ENCODE results near the gene ITSN2. TPM values are rescaled to one million over a fixed set of nuclear protein-coding genes. Genes with fewer than 3 reads are reported as not detected.

Gene ITSN2
- total RNA-seq, 4 donors from 2014 or later = 58.1 to 68.4 (median 65.8) TPM

- TF ChIP-seq POLR2A (IDR thresholded peaks at IDR 0.05) (no peak), CTCF (IDR thresholded peaks at IDR 0.05) (no peak)
- no peak for DNase-seq (ENCODE audit: low spot score in 2 of 2)
- no peak overlapping the region for H3K4me3 ChIP-seq (ENCODE audit: low read depth, poor library complexity, severe bottlenecking)
- WGBS, 2 donors = 32 to 37% methylated on average over 17 of the region's 17 CpGs
- intact Hi-C loops (cut with DNase I; ENCODE audit: low total_unique reads) = no loop called here
These were observed 184.6 kb downstream of the ITSN2 start for GRCh38 chr2:24175631-24176187.

- H3K4me3 ChIP-seq (ENCODE audit: low read depth, poor library complexity, severe bottlenecking) = no peak within 1 kb of the TSS
- intact Hi-C loops (cut with DNase I; ENCODE audit: low total_unique reads) = no loop called here
- 44 to 57% methylated on average over 17 to 20 of the region's 46 CpGs for WGBS, 2 donors
- DNase-seq (ENCODE audit: low spot score in 2 of 2) = no peak
- TF ChIP-seq POLR2A (IDR thresholded peaks at IDR 0.05) (no peak), CTCF (IDR thresholded peaks at IDR 0.05) (no peak)
These were observed 185.5 kb downstream of the ITSN2 start, which contains the start of gene FAM228A for GRCh38 chr2:24174851-24175277. FAM228A (plus strand) TSS chr2:24175053; CDS start chr2:24175481, 428 bp downstream.

- no peak for DNase-seq (ENCODE audit: low spot score in 2 of 2)
- no peak for TF ChIP-seq POLR2A (IDR thresholded peaks at IDR 0.05)
- TF ChIP-seq CTCF (IDR thresholded peaks at IDR 0.05) = no peak
- intact Hi-C loops (cut with DNase I; ENCODE audit: low total_unique reads) = no loop called here
- 92 to 95% methylated on average over 5 of the region's 5 CpGs for WGBS, 2 donors
- no peak overlapping the region for H3K4me3 ChIP-seq (ENCODE audit: low read depth, poor library complexity, severe bottlenecking)
These were observed 191.3 kb downstream of the ITSN2 start for GRCh38 chr2:24169023-24169422.

- no peak overlapping the region for H3K4me3 ChIP-seq (ENCODE audit: low read depth, poor library complexity, severe bottlenecking)
- intact Hi-C loops (cut with DNase I; ENCODE audit: low total_unique reads) = no loop called here
- no peak for TF ChIP-seq CTCF (IDR thresholded peaks at IDR 0.05)
- no peak for TF ChIP-seq POLR2A (IDR thresholded peaks at IDR 0.05)
- no peak for DNase-seq (ENCODE audit: low spot score in 2 of 2)
- WGBS, 2 donors = 53 to 64% methylated on average over 8 of the region's 8 CpGs
These were observed 195.8 kb downstream of the ITSN2 start for GRCh38 chr2:24164416-24164973.

- 86 to 88% methylated on average over 2 of the region's 2 CpGs for WGBS, 2 donors
- intact Hi-C loops (cut with DNase I; ENCODE audit: low total_unique reads) = no loop called here
- H3K4me3 ChIP-seq (ENCODE audit: low read depth, poor library complexity, severe bottlenecking) = no peak overlapping the region
- TF ChIP-seq POLR2A (IDR thresholded peaks at IDR 0.05) = no peak
- no peak for TF ChIP-seq CTCF (IDR thresholded peaks at IDR 0.05)
- no peak for DNase-seq (ENCODE audit: low spot score in 2 of 2)
These were observed 196.7 kb downstream of the ITSN2 start for GRCh38 chr2:24163601-24164000.

GRCh38 chr2:24163186-24163585, 197.2 kb downstream of the ITSN2 start:
- 61 to 77% methylated on average over 3 of the region's 3 CpGs for WGBS, 2 donors
- intact Hi-C loops (cut with DNase I; ENCODE audit: low total_unique reads) = no loop called here

More at GRCh38 chr2:24163186-24163585, 197.2 kb downstream of the ITSN2 start:
- no peak for DNase-seq (ENCODE audit: low spot score in 2 of 2)
- no peak overlapping the region for H3K4me3 ChIP-seq (ENCODE audit: low read depth, poor library complexity, severe bottlenecking)
- TF ChIP-seq CTCF (IDR thresholded peaks at IDR 0.05) (no peak), POLR2A (IDR thresholded peaks at IDR 0.05) (no peak)

Data from lower leg skin (tissue), 4 donors.